Measurements from ENCODE around the gene EPN2. TPM values are rescaled to one million over a fixed set of nuclear protein-coding genes. Genes with fewer than 3 reads are reported as not detected.

EPN2 gene
- total RNA-seq, 1 experiment from 2014 or later, result 31.3 TPM

GRCh38 chr17:19313746-19314651 lies 76.8 kb downstream of the EPN2 start:
- no peak overlapping the region for H3K4me3 Mint-ChIP-seq (ENCODE audit: low read depth, unreplicated experiment)
- no TSS peak for BruUV-seq (replicated peaks)
- H3K36me3 Mint-ChIP-seq (ENCODE audit: insufficient read depth, unreplicated experiment), result peaks cover 15% of the 10 kb centered on the region
- H3K27ac Mint-ChIP-seq (ENCODE audit: unreplicated experiment), result peak overlapping the region; percentile 17
- no peak for DNase-seq
- no peaks in the 10 kb centered on the region for H3K4me1 Mint-ChIP-seq (ENCODE audit: low read depth, unreplicated experiment)
- no peaks in the 10 kb centered on the region for H3K27me3 Mint-ChIP-seq (ENCODE audit: unreplicated experiment)
- no peak for TF ChIP-seq CTCF (IDR thresholded peaks at IDR 0.05; ENCODE audit: unreplicated experiment)
- intact Hi-C loops (cut with micrococcal nuclease; ENCODE audit: unreplicated experiment), result no loop called here
- H3K9me3 Mint-ChIP-seq (ENCODE audit: low read depth, unreplicated experiment), result no peaks in the 10 kb centered on the region
- CTCF ChIA-PET, result no interaction called here

- no peak for DNase-seq
- H3K9me3 Mint-ChIP-seq (ENCODE audit: low read depth, unreplicated experiment), result no peaks in the 10 kb centered on the region
- no peak overlapping the region for H3K27ac Mint-ChIP-seq (ENCODE audit: unreplicated experiment)
- H3K4me1 Mint-ChIP-seq (ENCODE audit: low read depth, unreplicated experiment), result no peaks in the 10 kb centered on the region
- TF ChIP-seq CTCF (IDR thresholded peaks at IDR 0.05; ENCODE audit: unreplicated experiment), result no peak
- BruUV-seq (replicated peaks), result no TSS peak
- CTCF ChIA-PET, result no interaction called here
- peaks cover 20% of the 10 kb centered on the region for H3K36me3 Mint-ChIP-seq (ENCODE audit: insufficient read depth, unreplicated experiment)
- intact Hi-C loops (cut with micrococcal nuclease; ENCODE audit: unreplicated experiment), result no loop called here
- no peak overlapping the region for H3K4me3 Mint-ChIP-seq (ENCODE audit: low read depth, unreplicated experiment)
- no peaks in the 10 kb centered on the region for H3K27me3 Mint-ChIP-seq (ENCODE audit: unreplicated experiment)
Measured at GRCh38 chr17:19315104-19315503, 77.9 kb downstream of the EPN2 start.

GRCh38 chr17:19316761-19317358 lies 79.7 kb downstream of the EPN2 start:
- Mint-ChIP-seq H3K9me3 (ENCODE audit: low read depth, unreplicated experiment) (no peaks in the 10 kb centered on the region), H3K4me1 (ENCODE audit: low read depth, unreplicated experiment) (no peaks in the 10 kb centered on the region), H3K27me3 (ENCODE audit: unreplicated experiment) (no peaks in the 10 kb centered on the region), H3K4me3 (ENCODE audit: low read depth, unreplicated experiment) (no peak overlapping the region), H3K36me3 (ENCODE audit: insufficient read depth, unreplicated experiment) (peaks cover 24% of the 10 kb centered on the region), H3K27ac (ENCODE audit: unreplicated experiment) (no peak overlapping the region)
- DNase-seq, result no peak
- TF ChIP-seq CTCF (IDR thresholded peaks at IDR 0.05; ENCODE audit: unreplicated experiment), result no peak
- no TSS peak for BruUV-seq (replicated peaks)
- intact Hi-C loops (cut with micrococcal nuclease; ENCODE audit: unreplicated experiment), result no loop called here
- CTCF ChIA-PET, result no interaction called here

GRCh38 chr17:19317359-19318095 lies 80.4 kb downstream of the EPN2 start:
- no peaks in the 10 kb centered on the region for H3K27me3 Mint-ChIP-seq (ENCODE audit: unreplicated experiment)
- no peaks in the 10 kb centered on the region for H3K4me1 Mint-ChIP-seq (ENCODE audit: low read depth, unreplicated experiment)
- no peak for TF ChIP-seq CTCF (IDR thresholded peaks at IDR 0.05; ENCODE audit: unreplicated experiment)
- H3K36me3 Mint-ChIP-seq (ENCODE audit: insufficient read depth, unreplicated experiment), result peaks cover 26% of the 10 kb centered on the region
- no TSS peak for BruUV-seq (replicated peaks)
- CTCF ChIA-PET, result no interaction called here
- H3K4me3 Mint-ChIP-seq (ENCODE audit: low read depth, unreplicated experiment), result no peak overlapping the region
- no peak overlapping the region for H3K27ac Mint-ChIP-seq (ENCODE audit: unreplicated experiment)
- H3K9me3 Mint-ChIP-seq (ENCODE audit: low read depth, unreplicated experiment), result no peaks in the 10 kb centered on the region
- DNase-seq, result no peak
- intact Hi-C loops (cut with micrococcal nuclease; ENCODE audit: unreplicated experiment), result no loop called here

Data from Calu3 (cell line).